ENCODE data around the gene BNIPL.

Gene BNIPL

GRCh38 chr1:151010346-151010726 is 26.1 kb upstream of the BNIPL start:
- DNase-seq: no peak

- no peak for DNase-seq
Observed at GRCh38 chr1:151011154-151011850, 25.1 kb upstream of the BNIPL start.

- no peak for DNase-seq
Observed at GRCh38 chr1:151012684-151013471, 23.5 kb upstream of the BNIPL start.

GRCh38 chr1:151013518-151013917 is 22.9 kb upstream of the BNIPL start:
- no peak for DNase-seq

GRCh38 chr1:151024540-151025146 is 11.7 kb upstream of the BNIPL start:
- DNase-seq: peak; percentile 19

- no peak for DNase-seq
Observed at GRCh38 chr1:151026460-151026859, 9.9 kb upstream of the BNIPL start.

GRCh38 chr1:151032164-151032563 is 4.2 kb upstream of the BNIPL start:
- DNase-seq: no peak

- DNase-seq: no peak
Observed at GRCh38 chr1:151035167-151035566, 1.2 kb upstream of the BNIPL start.

GRCh38 chr1:151037032-151037431 is 646 bp downstream of the BNIPL start:
- DNase-seq: no peak

- DNase-seq: no peak
Observed at GRCh38 chr1:151039521-151039920, 3.1 kb downstream of the BNIPL start.

GRCh38 chr1:151043163-151043562 is 6.8 kb downstream of the BNIPL start:
- DNase-seq: no peak

GRCh38 chr1:151047591-151047924 is 11.2 kb downstream of the BNIPL start, which contains the start of gene C1orf56:
Gene C1orf56 (plus strand): TSS chr1:151047751. CDS start chr1:151047848, 97 bp downstream.
- DNase-seq: peak; percentile 39

GRCh38 chr1:151047925-151048644 is 11.7 kb downstream of the BNIPL start:
- peak; percentile 7 for DNase-seq

GRCh38 chr1:151048645-151049032 is 12.3 kb downstream of the BNIPL start:
- no peak for DNase-seq

- no peak for DNase-seq
Observed at GRCh38 chr1:151049458-151049857, 13.1 kb downstream of the BNIPL start.

- DNase-seq: no peak
Observed at GRCh38 chr1:151050051-151050688, 13.8 kb downstream of the BNIPL start.

GRCh38 chr1:151051356-151052009 is 15.1 kb downstream of the BNIPL start:
- no peak for DNase-seq

GRCh38 chr1:151054971-151055547 is 18.7 kb downstream of the BNIPL start:
- no peak for DNase-seq

- DNase-seq: no peak
Observed at GRCh38 chr1:151055581-151055980, 19.2 kb downstream of the BNIPL start.

GRCh38 chr1:151056149-151056548 is 19.8 kb downstream of the BNIPL start:
- DNase-seq: no peak

GRCh38 chr1:151058692-151059091 is 22.3 kb downstream of the BNIPL start:
- DNase-seq: no peak

Measured in NCI-H2081 treated with DMSO at 0.1 percent for 48 hours (cell line).